ENCODE data around the gene PCDHA1.
"Not testable (repeated sequence)": the region's sequence is repeated elsewhere in the genome, so short reads cannot be mapped to it uniquely, and the experiment has no call there.

Gene PCDHA1

GRCh38 chr5:140855772-140856674 is 70.1 kb downstream of the PCDHA1 start, which contains the start of gene PCDHA10:
TSS of gene PCDHA10 (plus strand) at chr5:140855897. CDS start at chr5:140856049, 152 bp downstream.
- DNase-seq: no peak

- DNase-seq: no peak
These were observed 71.4 kb downstream of the PCDHA1 start for GRCh38 chr5:140857177-140857986.

GRCh38 chr5:140857987-140858240 is 72.0 kb downstream of the PCDHA1 start:
- DNase-seq: no peak

GRCh38 chr5:140862441-140863295 is 76.7 kb downstream of the PCDHA1 start:
- no peak for DNase-seq

- no peak for DNase-seq
These were observed 83.0 kb downstream of the PCDHA1 start, which contains the start of gene PCDHA11 for GRCh38 chr5:140868721-140869554. TSS of gene PCDHA11 (plus strand) at chr5:140868957. CDS start at chr5:140869104, 147 bp downstream.

GRCh38 chr5:140869555-140869886 is 83.6 kb downstream of the PCDHA1 start:
- no peak for DNase-seq

GRCh38 chr5:140870221-140871201 is 84.6 kb downstream of the PCDHA1 start:
- DNase-seq: no peak

GRCh38 chr5:140875085-140876065 is 89.4 kb downstream of the PCDHA1 start, which contains the start of gene PCDHA12:
TSS of gene PCDHA12 (plus strand) at chr5:140875308. CDS start at chr5:140875473, 165 bp downstream.
- DNase-seq: no peak

- not testable (repeated sequence) for DNase-seq
These were observed 90.8 kb downstream of the PCDHA1 start for GRCh38 chr5:140876541-140877261.

GRCh38 chr5:140877262-140877581 is 91.3 kb downstream of the PCDHA1 start:
- no peak for DNase-seq

- no peak for DNase-seq
These were observed 96.1 kb downstream of the PCDHA1 start, which contains the start of gene PCDHA13 for GRCh38 chr5:140881889-140882590. TSS of gene PCDHA13 (plus strand) at chr5:140882124. CDS start at chr5:140882269, 145 bp downstream.

GRCh38 chr5:140882591-140882899 is 96.6 kb downstream of the PCDHA1 start:
- no peak for DNase-seq

GRCh38 chr5:140883373-140883772 is 97.4 kb downstream of the PCDHA1 start:
- no peak for DNase-seq

GRCh38 chr5:140883927-140884697 is 98.2 kb downstream of the PCDHA1 start:
- no peak for DNase-seq

GRCh38 chr5:140916325-140916724 is 130.4 kb downstream of the PCDHA1 start:
- DNase-seq: no peak

GRCh38 chr5:140923601-140924000 is 137.7 kb downstream of the PCDHA1 start:
- DNase-seq: no peak

GRCh38 chr5:140925806-140926442 is 140.0 kb downstream of the PCDHA1 start, which contains the start of gene PCDHAC1:
TSS of gene PCDHAC1 (plus strand) at chr5:140926299. CDS start at chr5:140926893, 594 bp downstream.
- no peak for DNase-seq
